ENCODE measurements around the gene PPM1E. TPM values are rescaled to one million over a fixed set of nuclear protein-coding genes. Genes with fewer than 3 reads are reported as not detected.

The PPM1E gene
- total RNA-seq, 1 donor from 2014 or later, result 0.31 TPM

DNA sequence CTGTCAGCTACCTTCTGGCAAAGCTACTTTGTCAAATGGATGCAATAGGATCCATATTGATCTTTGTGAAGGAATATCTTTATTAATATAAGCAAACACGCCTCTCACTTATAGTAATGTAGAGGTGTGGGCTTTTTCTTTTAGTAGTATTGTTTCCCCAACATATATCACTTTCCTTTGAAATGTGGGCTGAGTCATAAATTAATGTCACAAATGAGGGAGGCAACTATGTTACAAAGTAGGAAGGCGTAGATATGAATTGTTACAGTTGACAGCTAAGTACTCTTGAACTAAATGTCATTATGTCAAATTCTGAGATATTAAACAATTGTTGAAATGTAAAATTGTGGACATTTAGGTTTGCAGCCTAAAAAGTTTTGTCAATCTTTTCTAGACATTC lies 2.6 kb upstream of the PPM1E start:
- Mint-ChIP-seq H3K27me3 (ENCODE audit: low read depth) (peaks cover 48% of the 10 kb centered on the region), H3K27ac (no peak overlapping the region), H3K4me1 (peaks cover 7% of the 10 kb centered on the region), H3K4me3 (no peak overlapping the region), H3K36me3 (no peaks in the 10 kb centered on the region), H3K9me3 (no peaks in the 10 kb centered on the region)
- TF ChIP-seq, protein P1, sequence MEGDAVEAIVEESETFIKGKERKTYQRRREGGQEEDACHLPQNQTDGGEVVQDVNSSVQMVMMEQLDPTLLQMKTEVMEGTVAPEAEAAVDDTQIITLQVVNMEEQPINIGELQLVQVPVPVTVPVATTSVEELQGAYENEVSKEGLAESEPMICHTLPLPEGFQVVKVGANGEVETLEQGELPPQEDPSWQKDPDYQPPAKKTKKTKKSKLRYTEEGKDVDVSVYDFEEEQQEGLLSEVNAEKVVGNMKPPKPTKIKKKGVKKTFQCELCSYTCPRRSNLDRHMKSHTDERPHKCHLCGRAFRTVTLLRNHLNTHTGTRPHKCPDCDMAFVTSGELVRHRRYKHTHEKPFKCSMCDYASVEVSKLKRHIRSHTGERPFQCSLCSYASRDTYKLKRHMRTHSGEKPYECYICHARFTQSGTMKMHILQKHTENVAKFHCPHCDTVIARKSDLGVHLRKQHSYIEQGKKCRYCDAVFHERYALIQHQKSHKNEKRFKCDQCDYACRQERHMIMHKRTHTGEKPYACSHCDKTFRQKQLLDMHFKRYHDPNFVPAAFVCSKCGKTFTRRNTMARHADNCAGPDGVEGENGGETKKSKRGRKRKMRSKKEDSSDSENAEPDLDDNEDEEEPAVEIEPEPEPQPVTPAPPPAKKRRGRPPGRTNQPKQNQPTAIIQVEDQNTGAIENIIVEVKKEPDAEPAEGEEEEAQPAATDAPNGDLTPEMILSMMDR (IDR thresholded peaks at IDR 0.05; ENCODE audit: unreplicated experiment), result no peak
- no peak for DNase-seq (ENCODE audit: low spot score in 2 of 2, unreplicated experiment in 2 of 2)

GRCh38 chr17:58755269-58755576 lies 431 bp upstream of the PPM1E start:
- Mint-ChIP-seq H3K27me3 (ENCODE audit: low read depth) (peaks cover 67% of the 10 kb centered on the region), H3K27ac (no peak overlapping the region)

DNA sequence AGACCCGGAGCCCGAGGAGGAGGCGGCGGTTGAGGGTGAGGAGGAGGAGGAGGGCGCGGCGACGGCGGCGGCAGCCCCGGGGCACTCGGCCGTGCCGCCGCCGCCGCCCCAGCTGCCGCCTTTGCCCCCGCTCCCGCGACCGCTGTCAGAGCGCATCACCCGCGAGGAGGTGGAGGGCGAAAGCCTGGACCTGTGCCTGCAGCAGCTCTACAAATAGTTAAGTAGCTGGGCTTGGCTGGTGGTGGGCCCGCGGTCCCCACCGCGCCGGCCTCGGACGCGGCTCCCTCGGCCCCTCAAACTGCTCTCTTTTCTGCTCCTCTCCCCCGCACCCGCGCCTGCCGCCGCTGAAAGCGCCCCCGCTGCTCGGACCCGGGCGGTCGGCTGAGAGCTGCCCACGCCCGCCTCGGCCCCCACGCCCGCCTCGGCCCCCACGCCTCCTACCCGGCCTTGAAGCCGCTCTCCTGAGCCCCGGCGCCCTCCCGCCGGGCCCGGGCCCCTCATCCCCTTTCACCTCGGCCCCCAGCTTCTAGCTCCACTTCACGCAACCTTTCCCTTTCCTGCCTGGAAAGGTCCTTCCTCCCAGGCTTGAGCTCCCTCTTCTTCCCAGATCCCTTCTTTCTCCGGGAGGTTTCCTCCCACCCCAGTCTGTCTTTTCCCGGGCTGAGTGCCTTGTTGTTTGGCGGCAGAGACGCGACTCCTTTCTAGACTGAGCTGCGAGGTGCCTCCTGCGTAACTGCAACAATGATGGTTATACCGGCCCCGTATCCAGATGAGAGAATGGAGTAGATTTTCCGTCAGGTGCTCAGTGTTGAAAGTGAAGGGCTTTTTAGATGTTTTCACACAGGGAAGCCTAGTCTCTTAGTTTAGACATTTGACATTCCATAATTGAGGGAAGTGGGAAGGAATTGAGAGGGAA lies 850 bp downstream of the PPM1E start:
- peak in 1 of 2 experiments; percentile 21 for DNase-seq (ENCODE audit: low spot score in 2 of 2, unreplicated experiment in 2 of 2)
- Mint-ChIP-seq H3K4me1 (peaks cover 7% of the 10 kb centered on the region), H3K27ac (no peak overlapping the region), H3K36me3 (no peaks in the 10 kb centered on the region), H3K9me3 (no peaks in the 10 kb centered on the region), H3K27me3 (ENCODE audit: low read depth) (peaks cover 72% of the 10 kb centered on the region), H3K4me3 (peak overlapping the region; percentile 84)
- TF ChIP-seq, protein P1 (IDR thresholded peaks at IDR 0.05; ENCODE audit: unreplicated experiment), result no peak

More at GRCh38 chr17:58755269-58755576, 431 bp upstream of the PPM1E start:
- DNase-seq (ENCODE audit: low spot score in 2 of 2, unreplicated experiment in 2 of 2), result no peak
- no peaks in the 10 kb centered on the region for H3K36me3 Mint-ChIP-seq
- peaks cover 7% of the 10 kb centered on the region for H3K4me1 Mint-ChIP-seq
- H3K9me3 Mint-ChIP-seq, result no peaks in the 10 kb centered on the region
- TF ChIP-seq, protein P1 (IDR thresholded peaks at IDR 0.05; ENCODE audit: unreplicated experiment), result no peak
- peak overlapping the region; percentile 73 for H3K4me3 Mint-ChIP-seq

DNA sequence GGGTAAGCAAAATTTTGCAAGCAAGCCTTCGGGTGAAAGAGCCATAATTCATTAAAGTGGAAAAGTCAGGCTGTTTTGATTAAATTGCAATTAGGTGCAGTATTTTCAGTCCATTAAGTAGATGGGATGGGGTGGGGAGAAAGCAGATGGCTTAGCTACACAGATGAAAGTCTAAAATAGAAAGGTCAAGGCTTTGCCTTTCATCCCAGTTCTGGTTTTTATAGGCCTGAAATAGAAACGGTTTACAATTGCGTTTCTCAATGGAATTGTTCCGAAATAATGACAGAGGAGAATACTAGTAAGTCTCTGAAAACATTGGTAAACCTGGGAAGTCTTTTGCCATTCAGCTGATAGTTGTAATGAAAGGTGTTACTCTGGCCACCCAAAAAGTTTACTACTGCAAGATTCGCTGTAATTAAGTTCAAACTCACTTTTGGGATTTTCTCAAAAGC lies 1.5 kb downstream of the PPM1E start:
- Mint-ChIP-seq H3K27ac (no peak overlapping the region), H3K36me3 (no peaks in the 10 kb centered on the region), H3K9me3 (no peaks in the 10 kb centered on the region), H3K27me3 (ENCODE audit: low read depth) (peaks cover 71% of the 10 kb centered on the region), H3K4me3 (peak overlapping the region; percentile 84), H3K4me1 (peaks cover 7% of the 10 kb centered on the region)
- DNase-seq (ENCODE audit: low spot score in 2 of 2, unreplicated experiment in 2 of 2), result no peak
- TF ChIP-seq, protein P1 (IDR thresholded peaks at IDR 0.05; ENCODE audit: unreplicated experiment), result no peak

DNA sequence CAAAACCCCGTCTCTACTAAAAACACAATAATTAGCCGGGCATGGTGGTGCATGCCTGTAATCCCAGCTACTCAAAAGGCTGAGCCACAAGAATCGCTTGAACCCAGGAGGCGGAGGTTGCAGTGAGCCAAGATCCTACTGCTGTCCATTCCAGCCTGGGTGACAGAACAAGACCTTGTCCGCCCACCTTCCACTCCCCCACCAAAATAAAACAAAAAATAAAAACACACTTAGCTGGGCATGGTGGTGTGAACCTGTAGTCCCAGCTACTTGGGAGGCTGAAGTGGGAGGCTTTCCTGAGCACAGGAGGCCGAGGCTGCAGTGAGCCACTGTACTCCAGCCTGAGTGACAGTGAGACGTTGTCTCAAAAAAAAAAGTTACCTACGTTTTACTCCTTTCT lies 3.2 kb downstream of the PPM1E start:
- Mint-ChIP-seq H3K27ac (no peak overlapping the region), H3K27me3 (ENCODE audit: low read depth) (peaks cover 66% of the 10 kb centered on the region), H3K4me3 (no peak overlapping the region), H3K9me3 (no peaks in the 10 kb centered on the region), H3K4me1 (peaks cover 7% of the 10 kb centered on the region), H3K36me3 (no peaks in the 10 kb centered on the region)
- TF ChIP-seq, protein P1 (IDR thresholded peaks at IDR 0.05; ENCODE audit: unreplicated experiment), result no peak
- no peak for DNase-seq (ENCODE audit: low spot score in 2 of 2, unreplicated experiment in 2 of 2)

Data from mesothelial cell of epicardium (in vitro differentiated cells).